K562 (cell line): ENCODE measurements around the gene ADAT3. TPM values are rescaled to one million over a fixed set of nuclear protein-coding genes. Genes with fewer than 3 reads are reported as not detected.

Source experiments
- ATF1 ChIP-seq, 2 experiments: fragments of 450-650 bp in 1 of 2; IDR thresholded peaks; 2 replicates each; pipeline ENCODE4 v1.6.1; 2016; ENCODE audit warnings: missing compliant biosample characterization in 1 of 2, missing genetic modification characterization in 1 of 2
- CGGBP1 ChIP-seq: fragments of 250-450 bp; sonication (Bioruptor Pico); IDR thresholded peaks from 2 replicates; pipeline ENCODE4 v1.9.0; 2021; ENCODE audit warnings: mild to moderate bottlenecking
- DPF2 ChIP-seq: fragments of 450-650 bp; IDR thresholded peaks from 2 replicates; pipeline ENCODE4 v1.6.1; 2016
- FIP1L1 ChIP-seq: fragments of 200-400 bp; formaldehyde crosslinking; IDR thresholded peaks from 2 replicates; pipeline ENCODE4 v1.6.1; 2018; ENCODE audit warnings: mild to moderate bottlenecking, low read depth, low read length; ENCODE audit not compliant: poor library complexity, severe bottlenecking
- FOXM1 ChIP-seq, 2 experiments: fragments of 450-650 bp in 1 of 2; sonication (generic) in 1 of 2; formaldehyde crosslinking in 1 of 2; IDR thresholded peaks; 2 replicates each; pipeline versions ENCODE4 v1.6.1 to v1.9.0; 2017 to 2022; ENCODE audit warnings: low read depth in 2 of 2, mild to moderate bottlenecking in 2 of 2, missing genetic modification reagents in 1 of 2, moderate library complexity in 1 of 2
- FOXP4 ChIP-seq: sonication (generic); formaldehyde crosslinking; IDR thresholded peaks from 2 replicates; pipeline ENCODE4 v1.8.0; 2022; ENCODE audit warnings: mild to moderate bottlenecking, missing genetic modification reagents, borderline replicate concordance
- GABPB1 ChIP-seq: sonication (generic); formaldehyde crosslinking; IDR thresholded peaks from 2 replicates; pipeline ENCODE4 v1.8.0; 2022; ENCODE audit warnings: mild to moderate bottlenecking, missing genetic modification reagents
- HDGF ChIP-seq: fragments of 450-650 bp; IDR thresholded peaks from 2 replicates; pipeline ENCODE4 v1.6.1; 2016
- MYBL2 ChIP-seq, 2 experiments: fragments of 450-650 bp in 1 of 2; sonication (generic) in 1 of 2; formaldehyde crosslinking in 1 of 2; IDR thresholded peaks; 2 replicates each; pipeline versions ENCODE4 v1.6.1 to v1.8.1; 2017 to 2022; ENCODE audit warnings: borderline replicate concordance in 1 of 2, inconsistent platforms in 1 of 2, low read depth in 1 of 2, mild to moderate bottlenecking in 1 of 2, missing genetic modification reagents in 1 of 2, moderate library complexity in 1 of 2
- POLR2A ChIP-seq: fragments of 450-650 bp; conservative IDR thresholded peaks from 2 replicates; pipeline ENCODE4 v1.6.1; 2016
- SIX5 ChIP-seq, 2 experiments: IDR thresholded peaks; 2 replicates each; pipeline ENCODE4 v1.6.1; 2011; ENCODE audit warnings: low read length in 2 of 2, borderline replicate concordance in 1 of 2, low read depth in 1 of 2, mild to moderate bottlenecking in 1 of 2, moderate library complexity in 1 of 2; ENCODE audit not compliant: insufficient read depth in 1 of 2
- SREBF1 ChIP-seq: fragments of 150-350 bp; IDR thresholded peaks from 2 replicates; pipeline ENCODE4 v1.6.1; 2014; ENCODE audit warnings: antibody characterized with exemption, low read depth, low read length, borderline replicate concordance
- TAF7 ChIP-seq: fragments of 450-650 bp; IDR thresholded peaks from 2 replicates; pipeline ENCODE4 v1.6.1; 2016; ENCODE audit warnings: missing genetic modification characterization, missing compliant biosample characterization
- polyA plus RNA-seq, 8 experiments: library from polyadenylated mRNA; depleted of rRNA in 4 of 8; stranded (reverse) in 5 of 8; unstranded in 3 of 8; fragments of >200 nt; fragmentation: Nextera tagmentation in 2 of 8; fragmentation: Illumina TruSeq in 1 of 8; extraction: Ambion mirVana in 2 of 8; extraction: Trizol in 1 of 8; gene quantifications; 2 replicates each; pipeline versions ENCODE4 v1.2.1 to v1.2.3, GENCODE V29; 2011 to 2014; ENCODE audit warnings: inconsistent platforms in 1 of 8, missing spikeins in 1 of 8
- total RNA-seq, 7 experiments: library from RNA; depleted of rRNA in 6 of 7; stranded (reverse); fragments of >200 nt in 6 of 7; fragmentation: Illumina TruSeq in 2 of 7; extraction: Trizol in 2 of 7; gene quantifications; 2 replicates each; pipeline versions ENCODE4 v1.2.1 to v1.2.3, GENCODE V29; 2011 to 2021; ENCODE audit warnings: low replicate concordance in 1 of 7

The ADAT3 gene
- total and polyA plus RNA-seq, 9 of the 15 experiments (the other 6 are each of a cell fraction or from before 2014, with no cell fraction given): 0.67 to 15.6 (median 7.8) TPM; not detected in 4

GRCh38 chr19:1875646-1876495, 29.3 kb upstream of the ADAT3 start (continued):
- TF ChIP-seq FOXP4 (peak; percentile 91), ATF1 (CRISPR knock-in tag; IDR thresholded peaks at IDR 0.05) (peak; percentile 53; the same call in 1 of the 2 replicates), ATF1 (tag; IDR thresholded peaks at IDR 0.05) (peak; percentile 92), SREBF1 (0 out of 2 replicates have a peak, but pooled peaks have one; percentile 12), TAF7 (tag) (0 out of 2 replicates have a peak, but pooled peaks have one; percentile 3), SIX5 (IDR thresholded peaks at IDR 0.05; ENCODE audit: borderline replicate concordance in 1 of 2, insufficient read depth in 1 of 2, low read depth in 1 of 2, low read length in 2 of 2) (no peak), CGGBP1 (CRISPR knock-in tag) (peak; percentile 83; the same call in 1 of the 2 replicates), DPF2 (no peak), FIP1L1 (peak; percentile 77), MYBL2 (IDR thresholded peaks at IDR 0.05; ENCODE audit: low read depth) (no peak), MYBL2 (CRISPR knock-in tag; IDR thresholded peaks at IDR 0.05; ENCODE audit: borderline replicate concordance) (no peak), POLR2A (peak; percentile 91), GABPB1 (CRISPR knock-in tag) (peak; percentile 96), FOXM1 (IDR thresholded peaks at IDR 0.05; ENCODE audit: low read depth) (0 out of 2 replicates have a peak, but pooled peaks have one; percentile 13), FOXM1 (CRISPR knock-in tag; IDR thresholded peaks at IDR 0.05; ENCODE audit: low read depth) (peak; percentile 61; the same call in 1 of the 2 replicates), HDGF (no peak)
